Liver (tissue), 3 donors: Measurements from ENCODE around the gene PAPPA2.

Experiments
- ATF3 ChIP-seq: IDR thresholded peaks from 2 replicates; pipeline ENCODE4 v1.6.1; 2016; ENCODE audit warnings: antibody characterized with exemption
- CTCF ChIP-seq: fragments of 150-350 bp; IDR thresholded peaks from 2 replicates; pipeline ENCODE4 v1.5.1; 2017; ENCODE audit warnings: improper control_type of control experiment, low read depth, low read length; ENCODE audit not compliant: missing input control
- EGR1 ChIP-seq, 2 donors: IDR thresholded peaks; 2 replicates each; pipeline ENCODE4 v1.6.1; 2016 to 2018; ENCODE audit warnings: antibody characterized with exemption in 2 of 2, low read depth in 2 of 2
- GABPA ChIP-seq, 2 donors: IDR thresholded peaks in 1 of 2; conservative IDR thresholded peaks in 1 of 2; 2 replicates each; pipeline ENCODE4 v1.6.1; 2016; ENCODE audit warnings: antibody characterized with exemption in 2 of 2, mild to moderate bottlenecking in 1 of 2, moderate library complexity in 1 of 2
- MAX ChIP-seq: IDR thresholded peaks from 2 replicates; pipeline ENCODE4 v1.6.1; 2016; ENCODE audit warnings: antibody characterized with exemption
- RAD21 ChIP-seq, 2 donors: IDR thresholded peaks; 2 replicates each; pipeline ENCODE4 v1.6.1; 2016; ENCODE audit warnings: antibody characterized with exemption in 2 of 2, mild to moderate bottlenecking in 2 of 2
- SP1 ChIP-seq: IDR thresholded peaks from 2 replicates; pipeline ENCODE4 v1.6.1; 2018; ENCODE audit warnings: antibody characterized with exemption, mild to moderate bottlenecking
- TAF1 ChIP-seq: conservative IDR thresholded peaks from 2 replicates; pipeline ENCODE4 v1.6.1; 2016; ENCODE audit warnings: antibody characterized with exemption, mild to moderate bottlenecking
- donor health status: healthy.
- donor health status: healthy.

GRCh38 chr1:176626572-176627061 lies 163.6 kb downstream of the PAPPA2 start:
- TF ChIP-seq CTCF (no peak), SP1 (no peak), MAX (no peak), RAD21 (IDR thresholded peaks at IDR 0.05) (no peak), ATF3 (no peak), GABPA (IDR thresholded peaks at IDR 0.05 in 1 of 2, conservative IDR thresholded peaks at IDR 0.05 in 1 of 2) (no peak), TAF1 (no peak), EGR1 (IDR thresholded peaks at IDR 0.05; ENCODE audit: low read depth in 2 of 2) (no peak)
